Stomach (tissue), 9 donors: ENCODE results near the gene MYDGF. TPM values are rescaled to one million over a fixed set of nuclear protein-coding genes. Genes with fewer than 3 reads are reported as not detected.

ENCODE experiments used
- DNase-seq, 2 donors: peaks; one replicate each; pipeline versions ENCODE4 v3.0.0 to v3.0.0-alpha.2; 2013 to 2019
- H3K27ac ChIP-seq, 5 donors: fragments of 200-600 bp in 4 of 5; sonication (generic) in 4 of 5; one replicate each; pipeline ENCODE4 v1.5.1; 2013 to 2019; ENCODE audit warnings: mild to moderate bottlenecking in 1 of 5, moderate library complexity in 1 of 5
- H3K27me3 ChIP-seq, 3 donors: fragments of 200-600 bp; sonication (generic); one replicate each; pipeline ENCODE4 v1.5.1; 2017 to 2019; ENCODE audit warnings: mixed run types in 1 of 3
- H3K36me3 ChIP-seq, 4 donors: fragments of 200-600 bp; sonication (generic); 1 replicate in 3 of 4; 2 replicates in 1 of 4; pipeline ENCODE4 v1.5.1; 2016 to 2019
- H3K4me1 ChIP-seq, 4 donors: fragments of 200-600 bp; sonication (generic); one replicate each; pipeline ENCODE4 v1.5.1; 2016 to 2019
- H3K4me3 ChIP-seq, 4 donors: fragments of 200-600 bp; sonication (generic) in 3 of 4; one replicate each; pipeline ENCODE4 v1.5.1; 2016 to 2019; ENCODE audit warnings: mild to moderate bottlenecking in 1 of 4
- H3K9me3 ChIP-seq, 4 donors: fragments of 200-600 bp; sonication (generic); one replicate each; pipeline ENCODE4 v1.5.1; 2016 to 2019
- EP300 ChIP-seq: sonication (generic); formaldehyde crosslinking; IDR thresholded peaks from one replicate; pipeline ENCODE4 v1.6.1; 2017; ENCODE audit warnings: antibody characterized with exemption
- POLR2A ChIP-seq, 4 donors: fragments of 450-650 bp; IDR thresholded peaks; one replicate each; pipeline ENCODE4 v1.6.1; 2016; ENCODE audit warnings: antibody characterized with exemption in 4 of 4, control low read depth in 2 of 4, mild to moderate bottlenecking in 1 of 4, moderate library complexity in 1 of 4
- POLR2AphosphoS5 ChIP-seq, 3 donors: sonication (generic); formaldehyde crosslinking; IDR thresholded peaks; one replicate each; pipeline ENCODE4 v1.6.1; 2016; ENCODE audit warnings: antibody characterized with exemption in 3 of 3
- WGBS, 5 donors: extraction: QIAGEN DNeasy Blood & Tissue Kit in 3 of 5; methylation state at CpG; one replicate each; pipeline versions ENCODE4 v1.1.5 to v1.1.7; 2013 to 2018; 5-methylcytosine and 5-hydroxymethylcytosine counted together
- intact Hi-C: fragments of 100-400 bp; cut with DNase I; formaldehyde crosslinking; loops from one replicate; pipeline ENCODE4 v1.15.1; 2023; ENCODE audit warnings: low total_unique reads
- polyA plus RNA-seq, 3 donors: library from polyadenylated mRNA; stranded (reverse); fragments of 200-250 nt; gene quantifications; one replicate each; pipeline ENCODE4 v1.2.3, GENCODE V29; 2013
- total RNA-seq, 5 donors: library from RNA; depleted of rRNA; stranded (reverse); fragments of >200 nt; gene quantifications; one replicate each; pipeline versions ENCODE4 v1.1.0 to v1.2.3, GENCODE V29; 2014 to 2016
- TF ChIP-seq, protein P1 (sequence below), 7 experiments: fragments of 450-650 bp in 4 of 7; fragments of 200-600 bp in 3 of 7; sonication (generic) in 3 of 7; IDR thresholded peaks; one replicate each; pipeline ENCODE4 v1.5.1; 2016 to 2019; ENCODE audit warnings: antibody characterized with exemption in 7 of 7, control low read depth in 2 of 7, mild to moderate bottlenecking in 1 of 7
- donor health status: healthy with polysubstance abuse.
- donor health status: Bipolar disorder and iron deficiency.
- donor health status: healthy.

The MYDGF gene
- total and polyA plus RNA-seq, 8 donors: 41.4 to 86.6 (median 72.3) TPM

DNA sequence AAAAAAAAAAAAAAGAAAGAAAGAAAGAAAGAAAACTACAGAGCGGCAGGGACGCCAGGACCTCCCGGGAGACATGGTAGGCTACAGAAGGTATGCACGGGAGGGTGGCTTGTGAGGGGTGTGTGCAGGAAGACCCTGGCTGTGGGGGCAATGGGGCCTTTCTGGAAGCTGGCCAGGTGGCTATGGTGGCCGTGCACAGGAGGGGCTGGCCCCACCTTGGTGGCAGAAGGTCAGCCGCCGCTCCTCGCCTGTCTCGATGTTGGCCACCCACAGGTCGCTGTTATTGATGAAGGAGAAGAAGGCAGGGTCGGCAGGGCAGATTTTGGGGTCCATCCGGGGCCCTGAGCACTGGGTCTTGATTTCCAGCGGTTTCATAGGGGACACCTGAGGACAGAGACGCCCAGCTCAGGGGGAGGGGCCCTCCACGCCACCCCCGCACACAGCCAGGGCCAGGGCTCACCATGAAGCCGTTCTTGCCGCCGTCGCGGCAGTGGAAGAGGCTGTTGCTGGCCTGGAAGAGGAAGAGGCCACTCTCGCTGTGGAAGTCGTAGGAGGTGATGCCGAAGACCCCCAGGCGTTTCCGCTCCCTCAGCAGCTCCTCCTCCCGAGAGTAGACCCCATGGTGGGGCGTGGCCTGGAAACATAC is 33.7 kb upstream of the MYDGF start:
- no peak for DNase-seq
- intact Hi-C loops: no loop called here
- TF ChIP-seq, protein P1, sequence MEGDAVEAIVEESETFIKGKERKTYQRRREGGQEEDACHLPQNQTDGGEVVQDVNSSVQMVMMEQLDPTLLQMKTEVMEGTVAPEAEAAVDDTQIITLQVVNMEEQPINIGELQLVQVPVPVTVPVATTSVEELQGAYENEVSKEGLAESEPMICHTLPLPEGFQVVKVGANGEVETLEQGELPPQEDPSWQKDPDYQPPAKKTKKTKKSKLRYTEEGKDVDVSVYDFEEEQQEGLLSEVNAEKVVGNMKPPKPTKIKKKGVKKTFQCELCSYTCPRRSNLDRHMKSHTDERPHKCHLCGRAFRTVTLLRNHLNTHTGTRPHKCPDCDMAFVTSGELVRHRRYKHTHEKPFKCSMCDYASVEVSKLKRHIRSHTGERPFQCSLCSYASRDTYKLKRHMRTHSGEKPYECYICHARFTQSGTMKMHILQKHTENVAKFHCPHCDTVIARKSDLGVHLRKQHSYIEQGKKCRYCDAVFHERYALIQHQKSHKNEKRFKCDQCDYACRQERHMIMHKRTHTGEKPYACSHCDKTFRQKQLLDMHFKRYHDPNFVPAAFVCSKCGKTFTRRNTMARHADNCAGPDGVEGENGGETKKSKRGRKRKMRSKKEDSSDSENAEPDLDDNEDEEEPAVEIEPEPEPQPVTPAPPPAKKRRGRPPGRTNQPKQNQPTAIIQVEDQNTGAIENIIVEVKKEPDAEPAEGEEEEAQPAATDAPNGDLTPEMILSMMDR (IDR thresholded peaks at IDR 0.05): no peak
- no peaks in the 10 kb centered on the region for H3K27me3 ChIP-seq
- H3K4me1 ChIP-seq: peaks cover 32 to 40% (median 35%) of the 10 kb centered on the region in 4 donors
- H3K4me3 ChIP-seq: no peak overlapping the region
- H3K9me3 ChIP-seq: no peaks in the 10 kb centered on the region
- peaks cover 52 to 83% (median 75%) of the 10 kb centered on the region in 4 donors for H3K36me3 ChIP-seq
- WGBS, 5 donors: 91 to 95% (median 94%) methylated on average over 27 to 28 of the region's 28 CpGs
- H3K27ac ChIP-seq: no peak overlapping the region

DNA sequence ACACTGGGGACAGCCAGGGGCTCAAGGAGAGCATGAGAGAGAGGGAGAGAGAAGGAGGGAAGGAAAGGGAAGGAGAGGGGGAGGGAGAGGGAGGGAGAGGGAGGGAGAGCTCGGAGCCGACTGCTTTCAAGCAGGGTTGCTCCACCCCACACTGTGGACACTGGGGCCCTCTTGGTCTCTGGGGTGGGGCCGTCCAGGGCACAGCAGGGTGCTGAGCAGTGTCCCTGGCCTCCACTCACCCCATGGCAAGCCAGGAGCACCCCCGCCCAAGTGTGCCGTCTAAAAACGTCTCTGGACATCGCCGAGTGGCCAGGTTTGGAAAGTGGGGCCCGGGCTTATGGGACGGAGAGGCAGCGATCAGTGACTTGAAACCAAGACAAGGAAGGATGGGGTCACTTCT is 32.6 kb upstream of the MYDGF start:
- peaks cover 60 to 91% (median 85%) of the 10 kb centered on the region in 4 donors for H3K36me3 ChIP-seq

DNA sequence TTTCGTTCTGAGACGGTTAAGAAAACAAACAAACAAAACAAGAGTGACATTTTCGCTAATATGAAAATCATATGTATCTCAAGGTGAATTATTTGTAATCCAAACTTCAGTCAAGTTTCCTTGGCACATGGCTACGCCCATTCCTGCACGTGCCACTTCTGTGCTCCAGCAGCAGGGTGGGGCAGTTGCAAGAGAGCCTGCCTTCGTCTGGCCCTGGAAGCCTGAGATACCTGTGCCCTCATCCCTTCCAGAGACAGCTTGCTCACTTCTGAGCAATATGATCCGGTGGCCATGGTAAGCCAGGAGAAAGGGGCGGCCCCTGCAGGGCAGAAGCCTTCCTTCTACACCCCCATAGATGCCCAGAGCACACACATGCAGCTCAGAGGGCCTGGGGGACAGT is 31.4 kb upstream of the MYDGF start:
- TF ChIP-seq POLR2A (IDR thresholded peaks at IDR 0.05): no peak
- TF ChIP-seq EP300: no peak
- TF ChIP-seq, protein P1 (IDR thresholded peaks at IDR 0.05): no peak
- TF ChIP-seq POLR2AphosphoS5 (IDR thresholded peaks at IDR 0.05): no peak
- Histone ChIP-seq H3K27me3 (no peaks in the 10 kb centered on the region), H3K9me3 (no peaks in the 10 kb centered on the region), H3K4me3 (no peak overlapping the region), H3K4me1 (peaks cover 10 to 22% (median 16%) of the 10 kb centered on the region in 4 donors), H3K36me3 (peaks cover 72 to 94% (median 94%) of the 10 kb centered on the region in 4 donors), H3K27ac (no peak overlapping the region)
- intact Hi-C loops: no loop called here
- DNase-seq: no peak
- 65 to 85% (median 71%) methylated on average over 7 to 8 of the region's 8 CpGs for WGBS, 5 donors

More for the DNA sequence above, 32.6 kb upstream of the MYDGF start:
- no peak overlapping the region for H3K27ac ChIP-seq
- H3K9me3 ChIP-seq: no peaks in the 10 kb centered on the region
- no peaks in the 10 kb centered on the region for H3K27me3 ChIP-seq
- intact Hi-C loops: no loop called here
- DNase-seq: no peak
- 87 to 91% (median 89%) methylated on average over 11 of the region's 11 CpGs for WGBS, 5 donors
- peaks cover 22 to 30% (median 26%) of the 10 kb centered on the region in 4 donors for H3K4me1 ChIP-seq
- no peak for TF ChIP-seq POLR2A (IDR thresholded peaks at IDR 0.05)
- TF ChIP-seq, protein P1 (IDR thresholded peaks at IDR 0.05): no peak
- no peak for TF ChIP-seq EP300
- no peak for TF ChIP-seq POLR2AphosphoS5 (IDR thresholded peaks at IDR 0.05)
- H3K4me3 ChIP-seq: no peak overlapping the region

- intact Hi-C loops: no loop called here
- TF ChIP-seq, protein P1 (IDR thresholded peaks at IDR 0.05): no peak
- TF ChIP-seq POLR2AphosphoS5 (IDR thresholded peaks at IDR 0.05) (no peak), POLR2A (IDR thresholded peaks at IDR 0.05) (no peak), EP300 (no peak)
- Histone ChIP-seq H3K27me3 (no peaks in the 10 kb centered on the region), H3K27ac (no peak overlapping the region), H3K36me3 (peaks cover 78 to 100% (median 100%) of the 10 kb centered on the region in 4 donors), H3K4me1 (peaks cover 4 to 13% (median 9%) of the 10 kb centered on the region in 4 donors), H3K4me3 (no peak overlapping the region), H3K9me3 (no peaks in the 10 kb centered on the region)
- WGBS, 5 donors: 83 to 94% (median 92%) methylated on average over 11 of the region's 11 CpGs
- no peak for DNase-seq
Observed at GRCh38 chr19:4700693-4700970, 30.5 kb upstream of the MYDGF start.
